Ecto neural progenitor cell (in vitro differentiated cells): ENCODE data around the gene BRPF3.

ENCODE experiments used
- DNase-seq: peaks from one replicate; pipeline ENCODE4 v3.0.0-alpha.2; 2018; ENCODE audit warnings: low spot score

Gene BRPF3

GRCh38 chr6:36269834-36270705 is 73.5 kb downstream of the BRPF3 start, which contains the start of gene PNPLA1:
TSS of gene PNPLA1 (plus strand) at chr6:36270060. CDS start at chr6:36270460, 400 bp downstream.
- no peak for DNase-seq

- DNase-seq, result no peak
These were observed 75.7 kb downstream of the BRPF3 start for GRCh38 chr6:36272234-36272633.

- no peak for DNase-seq
These were observed 76.5 kb downstream of the BRPF3 start for GRCh38 chr6:36273067-36273466.

- DNase-seq, result no peak
These were observed 77.4 kb downstream of the BRPF3 start for GRCh38 chr6:36273802-36274514.

- no peak for DNase-seq
These were observed 80.3 kb downstream of the BRPF3 start for GRCh38 chr6:36276581-36277536.

GRCh38 chr6:36277946-36278470 is 81.5 kb downstream of the BRPF3 start:
- no peak for DNase-seq

GRCh38 chr6:36280467-36280866 is 83.9 kb downstream of the BRPF3 start:
- no peak for DNase-seq

GRCh38 chr6:36280983-36281382 is 84.4 kb downstream of the BRPF3 start:
- no peak for DNase-seq
